Fibroblast of villous mesenchyme (primary cell): Measurements from ENCODE around the gene ADA. TPM values are rescaled to one million over a fixed set of nuclear protein-coding genes. Genes with fewer than 3 reads are reported as not detected.
"Not testable (repeated sequence)": the region's sequence is repeated elsewhere in the genome, so short reads cannot be mapped to it uniquely, and the experiment has no call there.

Experiments used
- DNase-seq: peaks from one replicate; pipeline ENCODE4 v3.0.0-alpha.2; 2010; ENCODE audit warnings: low read depth
- H3K4me3 ChIP-seq: 2 replicates; pipeline ENCODE4 v1.5.1; 2011; ENCODE audit warnings: low read depth, mild to moderate bottlenecking, low read length
- total RNA-seq: library from RNA; depleted of rRNA; stranded (reverse); fragments of >200 nt; gene quantifications from 2 replicates; pipeline ENCODE4 v1.2.3, GENCODE V29; 2012
- TF ChIP-seq, protein P1 (sequence below): IDR thresholded peaks from 2 replicates; pipeline ENCODE4 v1.5.1; 2012; ENCODE audit warnings: low read depth, mild to moderate bottlenecking, low read length; ENCODE audit not compliant: insufficient read depth

The ADA gene
- 6.4 and 10.4 TPM in 2 replicates for total RNA-seq

DNA sequence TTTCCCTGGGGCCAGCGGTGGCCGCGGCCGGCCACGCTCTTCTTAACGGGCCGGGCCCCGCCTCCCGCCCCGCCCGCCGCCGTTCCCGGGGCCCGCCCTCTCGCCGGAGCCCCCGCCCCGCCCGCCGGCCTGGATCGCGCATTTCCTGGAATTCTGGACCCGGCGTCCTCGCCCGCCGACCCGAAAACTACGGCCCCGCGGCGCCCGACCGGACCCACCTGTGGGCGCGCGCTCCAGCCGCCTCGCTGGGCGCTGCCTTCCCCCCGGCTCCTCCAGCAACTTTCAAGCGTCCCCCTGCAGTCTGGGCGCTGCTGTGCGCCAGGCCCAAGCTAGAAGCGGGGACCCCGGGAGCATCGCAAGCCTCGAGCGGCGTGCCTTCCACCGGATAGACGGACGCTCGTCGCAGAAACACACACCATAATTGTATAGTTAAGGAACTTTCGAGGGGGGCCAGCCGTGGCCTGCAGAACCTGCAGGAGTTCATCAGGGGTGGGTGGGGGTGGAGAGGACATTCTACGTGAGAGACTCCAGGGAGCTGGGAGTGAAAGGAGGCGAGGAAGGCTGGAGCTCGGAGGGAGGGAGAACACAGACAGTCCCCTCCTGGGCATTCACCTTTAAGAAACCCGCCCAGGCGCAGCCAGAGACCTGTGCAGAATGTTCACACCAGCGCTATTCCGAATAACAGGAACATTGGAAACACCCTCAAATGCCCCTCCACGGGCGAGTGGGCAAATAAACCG lies at the start of gene ADA:
TSS of gene ADA (minus strand) at position 16 of the 740 bp plus-strand sequence. CDS start 92 bp downstream, outside the sequence.
- TF ChIP-seq, protein P1, sequence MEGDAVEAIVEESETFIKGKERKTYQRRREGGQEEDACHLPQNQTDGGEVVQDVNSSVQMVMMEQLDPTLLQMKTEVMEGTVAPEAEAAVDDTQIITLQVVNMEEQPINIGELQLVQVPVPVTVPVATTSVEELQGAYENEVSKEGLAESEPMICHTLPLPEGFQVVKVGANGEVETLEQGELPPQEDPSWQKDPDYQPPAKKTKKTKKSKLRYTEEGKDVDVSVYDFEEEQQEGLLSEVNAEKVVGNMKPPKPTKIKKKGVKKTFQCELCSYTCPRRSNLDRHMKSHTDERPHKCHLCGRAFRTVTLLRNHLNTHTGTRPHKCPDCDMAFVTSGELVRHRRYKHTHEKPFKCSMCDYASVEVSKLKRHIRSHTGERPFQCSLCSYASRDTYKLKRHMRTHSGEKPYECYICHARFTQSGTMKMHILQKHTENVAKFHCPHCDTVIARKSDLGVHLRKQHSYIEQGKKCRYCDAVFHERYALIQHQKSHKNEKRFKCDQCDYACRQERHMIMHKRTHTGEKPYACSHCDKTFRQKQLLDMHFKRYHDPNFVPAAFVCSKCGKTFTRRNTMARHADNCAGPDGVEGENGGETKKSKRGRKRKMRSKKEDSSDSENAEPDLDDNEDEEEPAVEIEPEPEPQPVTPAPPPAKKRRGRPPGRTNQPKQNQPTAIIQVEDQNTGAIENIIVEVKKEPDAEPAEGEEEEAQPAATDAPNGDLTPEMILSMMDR, result peak; percentile 4
- H3K4me3 ChIP-seq, result peak within 1 kb of the TSS; percentile 76
- DNase-seq, result peak; percentile 53

DNA sequence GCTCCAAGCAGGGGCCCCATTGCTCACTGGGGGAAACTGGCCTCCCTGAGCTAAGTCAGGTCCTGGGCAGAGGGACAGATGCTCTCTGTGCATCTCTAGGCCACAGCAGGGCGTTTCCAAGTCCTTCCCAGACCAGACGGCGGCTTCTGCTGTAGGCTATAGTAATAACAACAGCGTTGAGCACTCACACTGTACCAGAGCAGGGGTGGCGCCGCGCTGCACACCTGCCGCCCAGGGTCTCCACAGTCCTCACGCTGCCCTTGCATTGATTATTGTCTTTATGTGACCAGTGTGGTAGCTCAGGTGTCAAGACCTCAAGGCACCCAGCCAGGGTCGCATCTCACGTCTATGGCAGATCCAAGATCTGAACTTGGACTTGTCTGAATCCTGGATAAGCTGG lies 48.8 kb upstream of the ADA start:
- no peak for DNase-seq
- H3K4me3 ChIP-seq, result no peak overlapping the region
- TF ChIP-seq, protein P1, result no peak

DNA sequence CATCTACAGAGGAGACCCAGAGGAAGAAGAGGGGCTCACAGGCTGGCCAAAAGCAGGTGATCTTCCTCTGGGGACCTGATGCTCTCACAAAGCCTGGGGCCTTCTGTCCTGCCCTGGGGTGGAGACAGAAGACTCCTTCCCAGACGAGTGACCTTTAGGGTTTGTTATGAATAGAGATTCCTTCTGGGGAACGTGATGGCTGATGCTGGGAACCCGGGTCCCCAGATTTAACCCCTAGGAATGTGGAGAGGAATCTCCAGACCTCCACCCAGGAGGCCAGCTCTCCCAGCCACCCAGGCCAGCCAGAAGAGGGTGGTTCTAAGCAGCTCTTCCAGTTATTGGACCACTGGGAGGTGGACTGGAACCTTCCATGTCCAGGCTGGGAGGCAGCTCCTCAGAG lies 46.9 kb upstream of the ADA start:
- no peak for DNase-seq
- no peak overlapping the region for H3K4me3 ChIP-seq
- TF ChIP-seq, protein P1, result no peak

DNA sequence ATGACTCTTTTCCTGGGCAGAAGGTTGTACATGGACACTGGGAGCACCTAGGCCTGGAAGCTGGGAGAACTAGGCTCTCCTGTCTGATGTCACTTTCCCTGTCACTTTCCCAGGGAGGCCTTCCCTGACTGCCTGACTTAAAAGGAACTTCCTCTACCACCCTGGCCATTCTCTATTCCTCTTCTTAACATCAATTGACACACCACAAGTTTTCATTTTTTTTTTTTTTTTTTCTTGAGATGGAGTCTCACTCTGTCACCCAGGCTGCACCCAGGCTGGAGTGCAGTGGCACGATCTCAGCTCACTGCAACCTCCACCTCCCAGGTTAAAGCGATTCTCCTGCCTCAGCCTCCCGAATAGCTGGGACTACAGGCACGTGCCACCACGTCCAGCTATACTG lies 45.5 kb upstream of the ADA start:
- H3K4me3 ChIP-seq, DNase-seq: not testable (repeated sequence)

DNA sequence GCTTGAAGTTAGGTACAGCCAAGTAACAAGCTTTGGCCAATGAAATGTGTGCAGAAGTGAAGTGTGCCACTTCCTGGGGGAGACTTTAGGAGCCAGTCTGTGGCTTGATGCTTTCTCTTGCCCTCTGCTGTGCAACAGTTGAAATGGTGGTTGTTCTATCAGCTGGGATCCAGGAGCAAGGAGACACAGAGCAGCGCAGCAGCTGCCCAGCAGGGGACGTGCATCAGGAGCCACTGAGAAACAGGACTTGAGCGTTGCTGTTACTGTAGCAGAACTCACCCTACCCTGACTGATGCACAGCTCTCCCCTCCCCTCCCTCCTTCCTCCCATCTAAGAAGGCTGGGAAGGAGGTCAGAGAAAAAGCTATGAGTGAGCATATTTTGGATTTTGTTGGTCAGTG lies 44.8 kb upstream of the ADA start:
- no peak for DNase-seq
- H3K4me3 ChIP-seq, result no peak overlapping the region
- TF ChIP-seq, protein P1, result no peak

DNA sequence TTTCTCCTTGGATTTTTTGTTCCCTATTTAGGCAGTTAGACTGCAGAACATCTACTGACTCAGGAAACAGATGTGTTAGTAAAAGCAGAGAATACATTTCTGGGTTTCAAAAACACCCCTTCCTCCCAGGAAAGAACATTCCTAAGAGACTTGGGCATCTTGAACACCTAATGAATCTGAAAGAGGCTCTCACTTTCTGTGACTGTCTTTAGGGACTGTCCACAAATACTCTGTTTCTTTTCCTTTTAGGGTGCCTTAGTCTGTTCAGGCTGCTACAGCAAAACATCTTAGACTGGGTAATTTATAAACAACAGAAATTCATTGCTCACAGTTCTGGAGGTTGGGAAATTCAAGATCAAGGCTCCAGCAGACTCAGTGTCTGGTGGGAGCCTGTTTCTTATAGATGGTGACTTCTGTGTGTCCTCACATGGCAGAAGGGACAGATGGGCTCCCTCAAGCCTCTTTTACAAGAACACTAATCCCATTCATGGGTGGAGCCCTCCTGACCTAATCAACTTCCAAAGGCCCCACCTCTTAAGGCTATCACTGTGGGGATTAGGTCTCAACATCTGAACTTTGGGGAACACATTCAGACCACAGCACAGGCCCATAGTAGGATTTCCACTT lies 44.3 kb upstream of the ADA start:
- DNase-seq, result peak; percentile 89
- no peak overlapping the region for H3K4me3 ChIP-seq
- TF ChIP-seq, protein P1, result no peak

DNA sequence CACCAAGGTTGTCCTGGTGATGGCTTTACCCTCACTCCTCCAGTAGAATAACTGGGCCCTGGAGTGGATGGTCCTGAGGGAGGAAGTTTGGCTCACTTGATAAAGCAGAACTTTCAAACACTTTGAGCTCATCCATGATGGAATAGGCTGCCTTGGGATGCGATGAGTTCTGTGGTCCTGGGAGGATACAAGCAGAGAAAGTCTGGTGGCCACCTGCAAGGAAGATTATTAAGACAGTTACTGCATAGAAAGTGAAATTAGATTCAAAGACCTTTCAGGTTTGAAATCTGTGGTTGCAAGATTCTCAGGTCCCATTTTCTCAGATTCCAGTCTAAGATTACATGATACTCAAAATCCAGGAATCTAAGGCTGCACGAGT lies 43.8 kb upstream of the ADA start:
- TF ChIP-seq, protein P1, result no peak
- no peak overlapping the region for H3K4me3 ChIP-seq
- no peak for DNase-seq
